ENCODE results near the gene PBX1.

Gene PBX1

DNA sequence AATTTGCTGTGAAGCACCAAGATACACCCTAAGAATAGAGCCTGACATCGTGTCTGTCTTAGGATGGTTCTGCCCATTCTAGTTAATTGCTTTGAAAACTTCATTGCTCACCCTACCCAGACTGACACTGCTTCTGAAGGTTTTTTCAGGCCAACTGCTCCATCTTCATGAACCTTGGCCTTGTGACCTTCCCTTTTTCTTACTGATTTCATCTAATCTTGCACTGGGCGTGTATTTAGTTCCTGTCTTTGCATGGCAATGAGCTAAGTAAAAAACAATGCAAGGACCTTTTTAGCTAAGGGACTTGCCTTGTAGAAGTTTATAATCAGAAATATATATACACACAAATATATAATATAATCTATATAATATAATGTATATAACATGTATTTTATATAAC lies 108.0 kb downstream of the PBX1 start:
- DNase-seq (ENCODE audit: low read depth in 2 of 3, low spot score in 2 of 3), result no peak

DNA sequence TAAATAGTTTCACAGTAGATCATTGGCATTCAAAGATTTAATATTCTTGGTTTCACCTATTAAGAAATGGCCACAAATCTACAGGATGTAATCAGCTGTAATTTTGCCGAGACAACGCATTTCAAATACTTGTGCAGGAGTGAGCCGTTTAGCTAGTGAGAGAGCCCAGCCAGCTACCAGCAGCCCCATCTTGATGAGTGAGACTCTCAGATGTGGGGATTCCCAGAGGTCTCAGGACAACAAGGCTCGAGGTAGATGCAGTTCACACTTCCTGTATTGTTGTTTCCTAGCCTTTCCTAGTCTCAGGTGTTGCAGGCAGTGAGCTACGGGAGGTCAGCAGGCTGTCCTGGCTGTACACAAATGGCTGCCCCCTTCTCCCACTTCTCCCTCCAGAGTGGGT lies 108.6 kb downstream of the PBX1 start:
- no peak for DNase-seq (ENCODE audit: low read depth in 2 of 3, low spot score in 2 of 3)

DNA sequence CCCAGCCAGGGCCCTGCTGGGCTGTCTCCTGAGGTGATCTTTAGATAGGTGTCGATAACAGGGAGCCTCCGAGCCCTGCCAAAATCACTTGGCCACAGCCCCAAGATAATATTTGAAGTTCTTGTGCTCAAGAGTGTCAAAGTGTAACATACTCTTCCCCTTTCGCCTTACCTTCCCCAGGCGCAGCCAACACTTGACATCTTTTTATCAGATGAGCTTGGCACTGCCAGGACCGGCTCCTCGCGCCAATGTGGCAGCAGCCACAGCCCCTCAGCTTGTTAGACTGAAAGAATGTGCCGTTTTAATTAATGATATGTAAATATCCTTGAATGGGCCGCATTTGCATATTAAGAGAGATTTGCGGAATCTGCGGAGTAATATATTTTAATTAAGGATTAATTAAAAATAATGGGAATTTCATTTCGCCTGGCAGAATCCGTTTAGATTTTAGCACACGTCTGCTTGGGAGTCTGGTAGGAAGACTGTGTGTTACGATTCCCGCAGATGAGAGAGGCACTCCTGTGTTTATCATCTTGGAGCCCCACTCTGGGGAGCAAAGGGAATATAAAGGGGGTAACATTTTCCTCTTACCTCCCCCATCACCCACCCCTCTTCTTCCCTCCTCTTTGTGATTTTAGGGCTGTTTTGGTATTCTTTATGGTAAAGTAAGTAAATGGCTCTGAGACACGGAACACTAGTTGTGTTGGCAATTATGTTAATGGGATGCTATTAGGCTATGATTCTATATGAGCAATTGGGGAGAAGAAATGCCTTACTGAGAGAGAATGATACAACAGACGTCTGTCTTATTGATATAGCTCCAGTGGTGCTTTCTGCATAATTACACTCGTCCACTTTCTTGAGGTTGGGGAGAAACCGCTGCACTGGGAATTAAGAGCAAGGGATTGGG lies 109.8 kb downstream of the PBX1 start:
- no peak for DNase-seq (ENCODE audit: low read depth in 2 of 3, low spot score in 2 of 3)

DNA sequence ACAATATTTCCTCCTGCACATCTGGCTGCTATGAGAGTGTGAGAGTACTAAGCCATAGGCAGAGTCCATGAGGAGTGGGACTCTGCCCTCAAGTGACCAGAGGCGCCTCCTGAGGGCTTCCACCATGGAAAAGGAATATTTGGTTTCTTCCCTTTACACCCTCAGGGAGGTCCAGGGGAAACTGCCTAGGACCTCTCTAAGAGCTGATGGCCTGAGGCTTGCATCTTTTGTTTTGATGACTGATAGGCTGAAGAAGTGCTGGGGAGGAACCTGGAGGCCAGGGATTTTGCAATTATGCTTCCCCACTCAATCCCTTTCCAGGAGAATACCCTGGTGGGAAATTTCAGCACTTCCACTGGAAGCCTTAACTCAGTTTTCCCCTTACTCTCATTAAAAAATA lies 111.0 kb downstream of the PBX1 start:
- no peak for DNase-seq (ENCODE audit: low read depth in 2 of 3, low spot score in 2 of 3)

DNA sequence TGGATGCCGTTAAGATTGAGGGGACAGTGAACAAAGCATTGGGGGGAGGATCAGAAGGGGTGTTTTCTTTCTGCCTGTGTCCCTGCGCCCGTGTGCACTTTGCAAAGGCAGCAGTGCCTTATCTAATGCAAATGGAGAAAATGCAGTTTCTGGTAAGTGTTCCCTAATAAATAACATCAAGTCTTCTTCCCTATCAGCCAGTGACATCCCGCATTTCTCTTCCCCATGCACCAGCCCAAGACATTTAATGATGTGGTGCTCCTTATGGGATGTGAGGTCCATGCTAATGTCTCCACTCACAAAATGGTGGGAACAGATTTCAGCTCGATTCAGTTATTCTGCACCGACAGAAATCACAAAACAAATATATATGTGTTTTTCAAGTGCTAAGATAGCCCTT lies 111.8 kb downstream of the PBX1 start:
- DNase-seq (ENCODE audit: low read depth in 2 of 3, low spot score in 2 of 3), result no peak

DNA sequence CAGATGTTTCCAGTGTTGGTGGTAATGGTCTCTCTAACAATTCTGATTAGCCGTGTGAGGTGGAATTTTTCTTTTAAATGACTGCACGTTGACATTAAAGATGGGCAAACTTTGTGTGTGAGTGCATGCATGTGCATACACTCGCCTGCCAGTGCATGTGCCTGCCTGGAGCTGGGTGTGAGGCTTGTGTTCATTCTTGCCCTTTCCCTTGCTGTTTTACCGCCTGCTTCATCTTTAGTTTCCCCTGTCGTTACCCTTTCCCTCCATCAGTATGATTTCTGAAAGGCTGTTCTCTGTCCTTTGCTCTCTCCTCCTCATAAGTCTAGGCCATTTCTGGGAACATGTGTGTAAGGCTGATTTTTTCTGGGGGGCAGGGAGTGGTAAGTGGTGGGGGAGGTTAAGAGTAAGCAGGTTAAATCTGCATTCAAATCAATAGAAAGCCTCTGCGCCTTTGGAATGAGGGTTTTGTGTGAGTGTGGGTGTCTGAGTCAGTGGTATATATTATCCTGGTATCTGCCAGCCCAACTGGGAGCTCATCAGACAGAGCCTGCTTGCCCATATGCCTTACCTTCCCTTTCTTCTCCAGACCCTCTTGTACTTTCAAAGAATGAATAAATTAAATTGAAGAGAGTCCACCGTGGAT lies 112.5 kb downstream of the PBX1 start:
- DNase-seq (ENCODE audit: low read depth in 2 of 3, low spot score in 2 of 3), result no peak

DNA sequence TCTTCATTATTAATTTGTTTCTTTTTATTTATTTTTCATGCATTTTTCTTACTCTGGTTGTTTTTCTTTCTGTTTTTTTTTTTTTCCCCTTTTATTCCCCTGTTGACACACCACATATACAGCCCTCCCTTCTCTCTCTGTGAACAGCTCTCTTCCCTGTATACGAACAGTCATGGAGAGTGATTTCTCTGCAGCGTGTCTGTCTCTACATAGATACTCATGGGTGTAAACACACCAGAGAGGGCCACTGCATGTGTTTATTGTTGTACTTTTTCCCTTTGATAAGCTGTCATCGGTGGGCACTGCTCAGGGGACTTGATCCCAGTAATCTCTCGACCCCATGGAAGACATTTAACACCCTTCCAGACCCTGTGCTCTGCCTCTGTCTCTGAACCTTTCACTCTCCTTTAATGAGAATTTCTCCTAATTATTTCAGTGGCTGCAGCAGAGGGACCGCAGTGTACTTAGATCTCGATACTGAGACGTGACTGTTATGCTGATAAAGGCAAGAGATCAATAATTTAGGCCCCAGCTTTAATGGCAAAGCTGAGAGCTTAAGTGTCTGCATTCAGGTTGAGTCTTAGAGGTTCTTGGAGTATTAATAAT lies 113.1 kb downstream of the PBX1 start:
- no peak for DNase-seq (ENCODE audit: low read depth in 2 of 3, low spot score in 2 of 3)

DNA sequence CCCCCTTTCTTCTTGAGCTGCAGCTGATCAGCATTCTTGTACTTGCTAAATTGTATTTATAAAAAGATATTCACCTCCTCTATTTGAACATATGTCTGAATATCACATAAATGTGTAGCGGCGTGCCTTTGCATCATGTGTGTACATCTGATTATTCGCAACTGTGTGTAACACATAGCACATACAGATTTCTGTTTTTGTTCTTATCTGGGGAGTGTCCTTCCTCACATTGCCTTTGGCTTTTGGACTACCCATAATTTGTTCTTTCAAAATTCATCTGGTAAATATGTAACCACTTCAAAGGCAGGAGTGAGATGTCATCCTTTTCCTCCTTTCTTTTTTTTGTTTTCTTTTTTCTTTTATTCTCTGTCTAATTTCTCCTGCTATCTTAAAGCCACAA lies 113.6 kb downstream of the PBX1 start:
- DNase-seq (ENCODE audit: low read depth in 2 of 3, low spot score in 2 of 3), result no peak

DNA sequence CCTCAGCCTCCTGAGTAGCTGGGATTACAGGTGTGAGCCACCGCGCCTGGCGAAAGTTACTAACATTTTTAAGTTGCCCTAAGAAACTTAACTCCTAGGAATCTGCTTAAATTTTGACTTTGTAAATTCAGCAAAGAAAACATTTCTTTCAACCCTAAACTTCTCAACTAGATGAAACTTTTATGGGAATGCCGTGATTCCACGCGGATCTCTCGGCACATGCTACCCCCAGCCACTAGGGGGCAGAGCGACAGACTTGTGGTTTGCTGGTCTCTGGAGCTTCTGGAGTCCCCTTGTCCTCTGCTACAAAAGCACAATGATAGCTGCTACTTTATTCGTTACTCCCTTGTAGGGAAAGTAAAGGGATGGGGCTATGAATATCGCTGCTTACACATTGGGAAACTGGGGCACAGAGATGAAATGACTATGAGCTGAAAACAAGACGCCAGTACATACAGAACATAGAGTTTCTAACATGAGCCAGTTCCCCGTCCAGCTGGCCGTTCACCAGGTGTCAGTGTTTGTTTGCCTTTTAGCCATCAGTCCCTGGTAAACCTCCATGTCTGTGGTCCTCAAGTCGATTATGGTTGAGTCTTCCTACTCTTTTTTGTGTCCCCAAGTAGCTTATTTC lies 114.7 kb downstream of the PBX1 start:
- no peak for DNase-seq (ENCODE audit: low read depth in 2 of 3, low spot score in 2 of 3)

DNA sequence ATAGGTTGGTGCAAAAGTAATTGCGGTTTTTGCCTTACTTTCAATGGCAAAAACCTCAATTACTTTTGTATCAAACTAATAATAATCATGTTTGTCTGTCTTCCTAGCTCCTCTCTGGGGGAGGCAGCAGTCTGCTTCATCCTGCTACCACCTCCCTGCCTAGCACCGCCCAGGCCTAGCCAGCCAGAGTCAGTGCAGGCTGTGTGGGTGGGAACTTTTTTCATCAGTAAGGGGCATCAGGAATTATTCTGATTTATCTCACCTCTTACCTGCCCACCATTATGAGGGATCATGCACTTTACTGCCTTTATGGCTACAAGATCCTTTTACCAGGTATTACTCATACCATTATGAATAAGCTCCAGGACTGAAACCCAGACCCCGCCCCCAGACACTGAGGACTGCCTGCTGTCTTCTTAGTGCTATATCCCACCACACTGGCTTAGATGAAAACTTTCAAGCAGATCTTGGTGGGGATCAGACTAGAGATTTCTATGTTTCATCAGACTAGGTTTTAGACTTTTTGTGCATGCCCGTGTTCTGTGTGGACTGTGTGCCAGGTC lies 116.4 kb downstream of the PBX1 start:
- DNase-seq (ENCODE audit: low read depth in 2 of 3, low spot score in 2 of 3), result no peak

DNA sequence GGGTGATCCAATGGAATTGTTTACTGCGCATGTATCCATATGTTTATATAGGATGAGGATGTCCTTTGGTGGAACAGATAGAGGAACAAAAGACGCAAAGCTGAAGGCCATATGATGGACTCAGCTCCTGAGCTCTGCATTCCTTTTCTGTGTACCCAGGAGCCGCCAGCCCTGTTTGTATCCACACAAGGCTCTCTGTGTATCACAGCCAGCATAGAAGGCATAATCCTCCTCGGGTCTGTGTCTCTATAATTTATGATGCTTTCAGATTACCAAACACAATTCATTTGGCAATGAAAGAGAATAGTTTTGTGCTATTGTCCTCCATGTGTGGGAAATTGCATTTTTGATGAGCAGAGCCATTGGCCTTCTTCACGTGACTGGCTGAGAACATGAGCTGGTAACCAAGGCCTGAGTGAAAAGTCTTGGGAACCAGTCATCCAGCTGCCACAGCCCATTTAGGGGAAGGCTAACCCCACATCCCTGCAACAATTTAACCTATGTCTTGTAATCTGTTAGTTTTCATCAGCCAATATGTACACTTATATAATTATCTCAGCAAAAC lies 119.2 kb downstream of the PBX1 start:
- no peak for DNase-seq (ENCODE audit: low read depth in 2 of 3, low spot score in 2 of 3)

DNA sequence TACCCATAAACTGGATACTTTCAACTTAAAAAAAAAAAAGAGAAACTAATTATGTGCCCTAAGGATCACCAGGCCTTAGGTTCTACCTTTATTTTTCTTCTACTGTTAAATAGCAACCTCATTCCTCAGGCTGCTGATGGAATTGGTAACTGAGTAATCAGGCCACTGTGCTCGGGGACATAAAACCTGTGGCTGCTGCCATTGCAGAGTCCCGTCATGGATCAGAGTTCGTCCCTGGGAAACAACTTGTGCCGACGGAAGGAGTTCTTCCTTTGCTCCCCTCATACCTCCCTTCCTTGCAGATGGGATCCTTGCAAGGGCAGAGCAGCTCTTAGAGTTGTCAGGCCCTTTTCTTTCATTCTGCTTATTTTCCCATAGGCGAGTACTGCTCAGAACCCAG lies 123.6 kb downstream of the PBX1 start:
- DNase-seq (ENCODE audit: low read depth in 2 of 3, low spot score in 2 of 3), result no peak

DNA sequence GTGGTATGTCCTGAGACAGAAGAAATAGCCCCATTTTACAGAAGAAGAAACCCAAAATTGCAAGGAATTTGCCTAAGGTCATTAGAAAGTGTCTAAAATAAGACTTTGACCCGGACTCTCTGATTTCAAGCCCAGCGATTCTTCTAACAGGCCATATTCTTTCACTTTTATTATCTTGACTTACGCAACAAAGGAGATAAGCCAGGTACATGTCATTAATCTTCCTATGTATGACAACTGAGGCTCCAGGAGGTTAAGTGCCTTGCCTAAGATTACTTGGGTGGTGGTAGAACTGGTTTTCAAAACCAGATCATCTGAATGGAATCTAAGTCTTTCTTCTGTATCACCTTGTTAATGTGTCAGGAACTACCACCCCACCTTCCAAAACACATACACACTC lies 124.3 kb downstream of the PBX1 start:
- no peak for DNase-seq (ENCODE audit: low read depth in 2 of 3, low spot score in 2 of 3)

DNA sequence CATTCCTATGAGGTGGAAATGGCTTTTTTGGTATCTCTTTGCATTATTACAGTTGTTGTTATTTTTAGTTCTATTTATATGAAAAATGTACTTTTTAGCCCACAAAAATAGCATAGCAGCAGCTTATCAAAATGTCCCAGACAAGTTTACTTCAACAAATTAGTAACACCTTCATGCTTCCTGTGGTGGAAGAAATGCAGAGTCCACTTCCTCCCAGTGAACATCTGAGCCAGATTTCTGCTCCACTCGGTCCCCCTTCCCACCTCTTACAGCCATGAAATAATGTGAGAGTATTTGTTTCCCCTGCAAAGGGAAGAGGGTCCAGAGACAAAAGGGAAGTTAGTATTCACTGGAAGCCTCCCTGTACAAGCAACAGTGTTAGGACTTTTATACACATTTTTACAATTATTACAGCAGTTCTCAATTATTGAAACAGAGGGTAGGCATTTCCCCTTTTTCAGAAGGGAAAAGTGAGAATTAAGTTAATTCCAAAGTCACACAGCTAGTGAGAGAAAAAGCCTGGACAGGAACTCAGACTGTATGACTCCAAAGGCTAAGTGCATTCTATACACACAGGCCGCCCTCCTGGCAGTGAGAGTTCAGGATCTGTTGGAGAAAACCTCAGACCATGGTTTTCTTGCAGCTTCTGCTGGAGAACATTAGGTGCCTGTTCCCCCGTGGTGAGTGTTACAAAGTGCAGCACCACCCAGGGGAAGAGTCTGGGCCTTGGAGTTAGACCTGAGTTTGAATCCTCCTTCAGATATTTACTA lies 126.5 kb downstream of the PBX1 start:
- no peak for DNase-seq (ENCODE audit: low read depth in 2 of 3, low spot score in 2 of 3)

DNA sequence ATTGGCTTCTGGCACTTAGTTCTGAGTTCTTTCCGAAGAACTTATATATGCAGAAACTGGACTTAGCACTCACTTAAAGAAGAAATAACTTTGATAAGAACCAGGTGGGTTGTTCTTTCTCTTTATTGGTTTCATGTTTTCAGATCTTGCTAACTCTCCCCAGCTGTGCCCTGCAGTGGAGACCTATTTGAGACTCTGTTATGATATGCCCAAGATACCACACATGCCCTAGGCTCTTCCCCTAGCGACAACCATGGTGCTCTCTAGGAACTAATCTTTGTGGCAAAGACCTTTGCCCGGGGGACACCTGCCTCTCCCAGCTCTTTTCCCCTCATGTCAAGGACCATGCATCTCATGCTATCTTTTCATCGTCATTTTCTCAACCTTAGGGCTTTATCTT lies 128.8 kb downstream of the PBX1 start:
- DNase-seq (ENCODE audit: low read depth in 2 of 3, low spot score in 2 of 3), result no peak

DNA sequence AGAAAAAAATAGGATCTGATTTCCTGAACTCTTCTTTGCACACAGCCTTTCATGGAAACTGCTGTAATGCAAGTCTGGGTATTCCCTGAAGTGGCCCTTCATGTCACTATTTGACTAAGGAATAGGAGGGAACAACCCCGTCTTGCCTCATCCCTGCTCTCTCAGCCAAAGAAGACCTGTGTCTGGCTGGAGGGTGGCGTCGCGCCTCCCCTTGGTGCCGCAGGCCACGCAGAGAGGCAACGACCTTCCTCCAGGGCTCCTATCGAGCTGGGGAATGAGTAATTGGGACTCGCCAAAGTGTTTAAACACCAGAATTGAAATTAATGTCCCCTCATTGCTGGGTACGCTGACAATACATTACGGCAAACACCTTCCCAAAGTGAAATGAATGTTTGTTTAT lies 129.8 kb downstream of the PBX1 start:
- DNase-seq (ENCODE audit: low read depth in 2 of 3, low spot score in 2 of 3), result no peak

DNA sequence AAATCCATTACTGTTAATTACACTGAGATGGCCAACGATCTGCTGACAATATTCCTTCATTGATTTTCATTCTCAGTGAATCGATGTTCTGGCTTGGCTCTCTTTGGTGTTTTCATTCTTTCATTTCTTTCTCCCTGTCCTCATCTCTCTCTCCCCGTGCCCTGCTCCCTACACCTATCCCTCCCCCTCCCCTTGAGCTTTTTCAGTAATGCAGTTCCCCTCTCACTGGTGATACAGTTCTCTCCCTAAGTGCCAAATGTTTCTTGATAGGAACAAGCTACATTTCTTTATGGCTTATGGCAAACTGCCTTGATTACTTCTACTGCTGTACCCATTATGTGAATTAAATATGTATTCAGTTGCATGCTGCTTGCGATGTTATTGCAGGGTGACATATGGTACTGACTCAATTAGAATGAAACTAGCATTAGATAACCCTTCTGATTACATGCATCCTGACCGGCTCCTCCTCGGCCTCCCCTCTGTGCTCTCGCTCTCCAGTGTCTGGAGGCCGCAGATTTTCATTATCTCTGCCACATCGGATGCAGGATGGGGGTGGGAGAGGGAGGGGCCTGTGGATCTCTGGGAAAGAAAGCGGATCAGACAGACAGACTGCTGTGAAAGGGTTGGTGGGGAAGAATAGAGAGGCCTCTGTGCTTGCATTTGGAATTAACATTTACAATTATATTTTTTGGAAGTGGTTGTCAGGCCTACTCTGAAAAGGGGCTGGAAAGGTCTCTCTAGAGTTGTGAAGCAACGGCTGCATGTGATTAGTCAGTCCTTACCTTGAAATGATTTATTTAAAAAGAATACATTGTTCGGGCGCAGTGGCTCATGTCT lies 130.9 kb downstream of the PBX1 start:
- DNase-seq (ENCODE audit: low read depth in 2 of 3, low spot score in 2 of 3), result no peak

DNA sequence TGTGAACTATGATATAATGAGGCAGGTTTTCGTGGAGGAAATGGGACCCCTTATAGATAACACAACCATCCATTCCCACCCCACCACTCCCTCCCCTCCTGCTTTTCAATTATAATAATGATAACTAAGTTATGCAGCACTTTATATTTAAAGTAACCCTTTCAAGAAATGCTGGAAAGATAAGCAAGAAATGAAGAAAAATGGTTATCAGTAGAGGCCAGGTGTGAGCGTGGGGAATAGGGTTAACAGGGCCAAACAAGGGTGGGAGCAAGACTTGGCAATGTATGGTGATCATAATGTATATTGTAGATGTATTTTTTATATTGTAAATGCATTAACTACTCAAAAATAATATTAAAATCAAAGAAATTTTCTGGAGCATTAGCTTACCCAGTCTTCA lies 133.4 kb downstream of the PBX1 start:
- no peak for DNase-seq (ENCODE audit: low read depth in 2 of 3, low spot score in 2 of 3)

DNA sequence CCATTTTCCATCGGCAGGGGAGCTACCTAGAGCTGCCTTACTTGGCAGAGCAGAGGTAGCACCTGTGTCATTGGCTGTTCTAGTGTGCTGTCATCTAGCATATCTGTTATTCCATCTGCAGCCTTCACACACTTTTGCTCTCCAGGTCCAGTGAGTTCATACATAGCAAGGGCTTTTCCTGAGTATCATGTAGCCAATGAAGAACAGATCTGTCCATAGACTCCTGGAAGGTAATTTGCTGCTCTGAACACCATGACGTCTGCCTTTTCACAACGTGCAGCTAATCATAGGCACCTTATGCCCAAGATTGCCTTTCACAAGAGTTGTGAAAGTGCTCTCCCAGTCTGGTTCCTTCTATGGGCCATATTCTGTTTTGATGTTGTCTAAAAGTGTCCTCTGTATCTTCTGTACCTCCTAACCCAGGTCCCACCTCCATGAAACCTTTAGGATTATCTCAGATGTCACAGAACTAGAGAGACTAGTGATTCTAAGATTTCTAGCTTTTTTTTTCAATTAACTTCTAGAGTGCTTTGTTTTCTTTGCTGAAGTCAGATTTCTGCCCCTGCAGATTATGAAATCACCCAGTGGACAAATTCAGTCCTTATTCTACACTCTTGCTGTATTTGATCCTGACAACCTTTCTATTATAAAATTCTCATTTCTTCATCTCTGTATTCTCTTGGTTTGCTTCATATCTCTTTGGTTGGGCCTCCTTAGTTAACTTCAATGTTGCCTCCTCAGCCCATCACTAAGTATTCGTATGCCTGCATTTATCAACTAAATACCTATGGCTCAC lies 134.8 kb downstream of the PBX1 start:
- no peak for DNase-seq (ENCODE audit: low read depth in 2 of 3, low spot score in 2 of 3)
